CD4-positive, alpha-beta T cell treated with Interleukin-15 for 4 hours (primary cell): ENCODE data around the gene ISG15.
"Not testable (repeated sequence)": the region's sequence is repeated elsewhere in the genome, so short reads cannot be mapped to it uniquely, and the experiment has no call there.

Experiments
- DNase-seq: peaks from one replicate; pipeline ENCODE4 v3.0.0-alpha.2; 2020; ENCODE audit warnings: low spot score

The ISG15 gene

GRCh38 chr1:1012736-1013104 lies 577 bp upstream of the ISG15 start:
- not testable (repeated sequence) for DNase-seq

GRCh38 chr1:1013922-1014648 lies 788 bp downstream of the ISG15 start:
- peak; percentile 28 for DNase-seq

GRCh38 chr1:1014799-1015681 lies 1.7 kb downstream of the ISG15 start:
- DNase-seq, result no peak

GRCh38 chr1:1017397-1018320 lies 4.4 kb downstream of the ISG15 start:
- DNase-seq, result not testable (repeated sequence)

- not testable (repeated sequence) for DNase-seq
Observed at GRCh38 chr1:1018321-1018685, 5.0 kb downstream of the ISG15 start.

- DNase-seq, result peak; percentile 72
Observed at GRCh38 chr1:1019122-1019999, 6.1 kb downstream of the ISG15 start.

GRCh38 chr1:1020000-1020404 lies 6.7 kb downstream of the ISG15 start, which contains the start of gene AGRN:
AGRN (plus strand) TSS chr1:1020120; CDS start chr1:1020173, 53 bp downstream.
- no peak for DNase-seq

GRCh38 chr1:1020415-1021009 lies 7.2 kb downstream of the ISG15 start:
- DNase-seq, result no peak

GRCh38 chr1:1021010-1021919 lies 8.0 kb downstream of the ISG15 start:
- DNase-seq, result no peak

GRCh38 chr1:1021920-1022259 lies 8.6 kb downstream of the ISG15 start:
- DNase-seq, result no peak

GRCh38 chr1:1022302-1023009 lies 9.2 kb downstream of the ISG15 start:
- no peak for DNase-seq

- DNase-seq, result no peak
Observed at GRCh38 chr1:1023700-1024099, 10.4 kb downstream of the ISG15 start.

- DNase-seq, result no peak
Observed at GRCh38 chr1:1024149-1024770, 11.0 kb downstream of the ISG15 start.

- DNase-seq, result no peak
Observed at GRCh38 chr1:1024771-1025699, 11.7 kb downstream of the ISG15 start.

- no peak for DNase-seq
Observed at GRCh38 chr1:1025730-1026129, 12.4 kb downstream of the ISG15 start.

GRCh38 chr1:1026599-1027413 lies 13.5 kb downstream of the ISG15 start:
- no peak for DNase-seq

- DNase-seq, result no peak
Observed at GRCh38 chr1:1027791-1028190, 14.5 kb downstream of the ISG15 start.
